Omental fat pad (tissue), 4 donors: ENCODE data around the gene AFDN. TPM values are rescaled to one million over a fixed set of nuclear protein-coding genes. Genes with fewer than 3 reads are reported as not detected.

Experiments
- ATAC-seq: fragments of 150-250 bp; one replicate; pipeline ENCODE4 v1.9.1; 2016; ENCODE audit warnings: mild to moderate bottlenecking, moderate library complexity; ENCODE audit not compliant: low FRiP score
- DNase-seq: peaks from one replicate; pipeline ENCODE4 v3.0.0-alpha.2; 2019; ENCODE audit warnings: low spot score
- CTCF ChIP-seq, 3 donors: fragments of 450-650 bp; IDR thresholded peaks; one replicate each; pipeline ENCODE4 v1.5.1; 2016 to 2017; ENCODE audit warnings: antibody characterized with exemption in 3 of 3, mild to moderate bottlenecking in 3 of 3, moderate library complexity in 2 of 3
- total RNA-seq, 4 donors: library from RNA; depleted of rRNA; stranded (reverse); fragments of >200 nt; gene quantifications; one replicate each; pipeline ENCODE4 v1.1.0, GENCODE V29; 2016

AFDN gene
- total RNA-seq, 4 donors from 2014 or later, result 114 to 166 (median 125) TPM

GRCh38 chr6:167949121-167949684 is 122.5 kb downstream of the AFDN start:
- TF ChIP-seq CTCF (IDR thresholded peaks at IDR 0.05), result no peak
- ATAC-seq (no peak), DNase-seq (no peak)

DNA sequence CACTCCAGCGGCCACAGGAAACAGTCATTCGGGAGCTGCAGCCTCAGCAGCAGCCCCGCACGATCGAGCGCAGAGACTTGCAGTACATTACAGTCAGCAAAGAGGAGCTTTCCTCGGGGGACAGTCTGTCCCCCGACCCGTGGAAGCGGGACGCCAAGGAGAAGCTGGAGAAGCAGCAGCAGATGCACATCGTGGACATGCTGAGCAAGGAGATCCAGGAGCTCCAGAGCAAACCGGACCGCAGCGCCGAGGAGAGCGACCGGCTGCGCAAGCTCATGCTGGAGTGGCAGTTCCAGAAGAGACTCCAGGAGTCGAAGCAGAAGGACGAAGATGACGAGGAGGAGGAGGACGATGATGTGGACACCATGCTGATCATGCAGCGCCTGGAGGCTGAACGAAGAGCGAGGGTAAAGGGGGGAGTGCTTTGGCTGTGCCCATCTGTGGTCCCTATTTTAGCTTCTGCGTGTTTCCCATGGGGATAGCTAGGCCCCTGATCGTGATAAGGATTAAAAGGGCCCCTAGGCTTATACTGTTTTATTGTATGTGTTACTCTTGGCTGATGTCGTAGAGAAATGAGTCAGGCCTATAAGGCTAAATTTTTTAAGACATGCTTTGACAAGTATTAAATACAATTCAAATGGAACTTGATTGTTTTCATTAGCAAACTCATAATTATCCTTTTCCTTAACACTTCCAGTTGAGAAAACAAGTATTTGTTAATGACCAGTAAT is 125.2 kb downstream of the AFDN start:
- no peak for ATAC-seq
- no peak for DNase-seq
- no peak for TF ChIP-seq CTCF (IDR thresholded peaks at IDR 0.05)

- TF ChIP-seq CTCF (IDR thresholded peaks at IDR 0.05), result no peak
- DNase-seq, result no peak
- ATAC-seq, result no peak
These were observed 125.8 kb downstream of the AFDN start for GRCh38 chr6:167952512-167952859.

DNA sequence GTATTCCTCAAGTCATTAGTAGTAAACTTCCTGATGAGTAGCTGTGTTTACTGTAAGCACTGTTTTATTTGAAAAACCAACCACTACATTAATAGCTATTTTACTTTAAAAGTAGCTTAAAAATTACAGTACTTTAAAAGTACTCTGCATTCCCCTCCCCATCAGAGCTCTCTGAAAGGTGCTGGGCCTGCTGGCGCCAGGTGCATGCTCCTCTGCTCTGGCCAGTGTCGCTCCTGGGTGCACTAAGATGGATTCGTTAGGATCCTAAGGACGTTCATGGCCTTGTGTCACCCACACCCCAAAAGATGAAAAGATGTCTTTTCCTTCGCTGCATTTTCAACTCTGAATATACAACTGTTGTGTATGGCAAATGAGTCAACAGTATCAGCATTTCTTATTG is 126.8 kb downstream of the AFDN start:
- no peak for TF ChIP-seq CTCF (IDR thresholded peaks at IDR 0.05)
- DNase-seq (no peak), ATAC-seq (no peak)

GRCh38 chr6:167954151-167954550 is 127.4 kb downstream of the AFDN start:
- DNase-seq (no peak), ATAC-seq (no peak)
- TF ChIP-seq CTCF (IDR thresholded peaks at IDR 0.05), result no peak

DNA sequence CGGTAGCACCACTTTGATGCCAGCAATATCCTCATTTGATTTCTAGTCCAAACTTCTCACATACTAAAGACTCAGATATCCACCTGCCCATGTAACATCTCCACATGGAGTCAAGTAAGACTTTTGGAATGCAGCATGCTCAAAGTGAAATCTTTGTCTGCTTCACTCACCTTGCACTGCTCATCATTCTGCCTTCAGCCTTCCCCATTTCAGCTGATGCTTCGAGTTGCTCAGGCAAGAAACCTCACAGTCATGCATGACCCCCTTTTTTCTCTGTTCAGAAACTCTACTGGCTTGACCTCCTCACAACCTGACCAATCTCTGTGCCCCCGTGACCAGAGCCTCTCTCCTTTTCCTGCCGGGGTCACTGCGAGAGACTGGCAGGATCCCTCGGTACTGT is 129.8 kb downstream of the AFDN start:
- ATAC-seq (no peak), DNase-seq (no peak)
- TF ChIP-seq CTCF (IDR thresholded peaks at IDR 0.05), result no peak

- no peak for DNase-seq
- ATAC-seq, result no peak
- TF ChIP-seq CTCF (IDR thresholded peaks at IDR 0.05), result no peak
These were observed 130.3 kb downstream of the AFDN start for GRCh38 chr6:167956983-167957492.
